SK-MEL-5 (cell line): Measurements from ENCODE around the gene NCOA7. TPM values are rescaled to one million over a fixed set of nuclear protein-coding genes. Genes with fewer than 3 reads are reported as not detected.

Experiments used
- DNase-seq: peaks from one replicate; pipeline ENCODE4 v3.0.0-alpha.2; 2016; ENCODE audit warnings: low read depth, low spot score
- in situ Hi-C: cut with HindIII; loops from 2 replicates; pipeline ENCODE4 v1.10.0; 2016; ENCODE audit warnings: low sequenced_read_pairs, high pct_unique_total_duplicates, low pct_unique_long_range_greater_than_20kb
- total RNA-seq: library from RNA; depleted of rRNA; stranded (reverse); fragments of >200 nt; shearing (Covaris generic); gene quantifications from 2 replicates; pipeline ENCODE4 v1.2.3, GENCODE V29; 2014

Gene NCOA7
- total RNA-seq, 1 experiment from 2014 or later = 23.7 TPM

DNA sequence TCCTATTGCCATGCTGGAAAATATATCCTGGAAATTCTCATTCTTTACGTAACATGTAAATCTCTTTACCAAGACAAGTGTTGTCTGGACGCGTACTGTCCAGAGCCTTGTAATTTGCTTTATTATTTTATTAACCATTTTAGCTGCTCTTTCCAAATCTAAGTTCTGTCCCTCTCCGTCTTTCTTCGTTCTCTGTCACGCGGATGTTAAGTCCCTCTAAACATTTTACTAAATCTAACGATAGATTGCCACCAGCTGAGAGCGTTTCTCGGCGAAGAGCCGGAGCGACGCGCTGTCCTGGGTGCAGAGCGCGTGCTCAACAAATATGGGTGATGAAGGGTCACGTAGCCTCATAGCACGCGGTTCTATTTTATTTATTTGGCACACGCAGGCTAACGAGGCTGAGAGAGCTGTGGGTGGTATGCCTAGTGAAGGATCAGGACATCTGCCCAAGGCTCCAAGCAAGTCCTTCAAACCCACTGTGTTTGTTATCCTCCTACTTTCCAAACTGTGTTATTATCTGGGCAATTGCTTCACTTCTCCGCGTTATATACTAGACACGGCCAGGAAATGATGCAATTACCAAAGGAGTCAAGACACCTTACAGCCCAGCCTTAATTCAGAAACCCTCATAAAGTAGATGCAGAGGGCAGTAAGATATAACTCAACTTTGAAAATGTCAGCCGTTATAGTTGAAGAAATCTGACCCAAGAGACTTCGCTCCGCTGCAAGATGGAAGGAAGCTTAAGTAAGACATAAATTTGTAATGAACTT lies 10.0 kb upstream of the NCOA7 start:
- in situ Hi-C loops = no loop called here
- DNase-seq = peak; percentile 79

DNA sequence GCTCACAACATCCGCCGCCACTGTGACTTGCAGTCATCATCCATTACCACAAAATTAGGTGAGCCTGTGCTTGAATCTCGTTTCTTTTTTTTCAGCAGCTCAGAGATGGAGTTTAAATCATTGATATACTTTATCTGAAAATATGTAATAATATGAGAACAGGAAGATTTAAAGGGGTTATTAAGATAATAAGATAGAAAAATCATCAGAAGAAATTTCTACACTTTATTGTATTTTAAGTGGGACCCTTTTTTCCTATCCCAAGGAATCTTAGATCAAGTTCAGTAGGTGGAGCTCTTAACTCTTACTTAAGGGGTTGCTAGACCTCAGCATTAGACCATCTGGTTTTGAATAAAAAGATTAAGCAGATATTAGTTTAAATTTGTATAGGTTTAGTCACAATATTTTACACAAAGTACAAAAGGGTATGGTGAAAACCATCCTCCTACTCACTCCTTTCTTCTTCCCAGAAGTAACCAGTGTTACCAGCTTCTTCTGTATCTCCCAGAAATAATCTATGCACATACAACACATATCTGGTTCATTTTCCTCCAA lies 9.4 kb upstream of the NCOA7 start:
- in situ Hi-C loops = no loop called here
- DNase-seq = peak; percentile 40

- in situ Hi-C loops = no loop called here
- no peak for DNase-seq
Measured at GRCh38 chr6:125784365-125784764, 6.4 kb upstream of the NCOA7 start.

DNA sequence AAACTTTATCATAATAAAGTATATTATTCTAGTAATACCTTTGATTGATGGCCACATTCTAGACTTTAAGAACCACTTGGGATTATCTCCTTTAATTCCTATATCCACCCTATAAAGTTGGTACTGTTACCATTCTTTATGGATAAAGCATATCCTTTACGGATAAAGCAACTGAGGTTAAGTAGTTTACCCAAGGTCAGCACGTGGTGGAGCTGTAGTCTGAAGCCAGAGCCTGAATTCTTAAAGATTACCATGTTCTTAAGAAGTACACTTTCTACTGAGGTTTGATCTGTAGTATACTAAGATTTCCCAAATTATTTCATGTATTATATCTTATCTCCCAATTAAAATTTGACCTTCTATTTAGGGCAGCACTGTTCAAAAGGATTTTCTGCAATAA lies 3.0 kb upstream of the NCOA7 start:
- in situ Hi-C loops = no loop called here
- DNase-seq = peak; percentile 39

DNA sequence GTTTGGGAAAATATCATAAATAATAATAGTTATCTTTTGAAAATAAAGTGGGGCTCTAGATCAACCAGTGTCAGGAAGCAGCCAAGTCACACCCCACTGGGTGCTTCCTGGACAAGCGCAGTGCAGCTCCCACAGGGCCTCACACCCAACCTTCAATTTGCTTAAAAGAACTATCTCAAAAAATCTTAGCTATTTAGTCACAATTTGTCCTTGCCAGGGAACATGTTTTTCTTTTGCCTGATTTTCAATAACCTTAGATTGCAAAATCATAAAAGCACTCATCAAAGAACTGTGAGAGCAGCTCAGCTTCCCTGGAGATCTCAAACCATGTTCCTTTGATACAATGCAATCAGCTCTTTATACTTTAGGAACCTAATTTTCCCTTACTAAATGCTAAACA lies 1.6 kb upstream of the NCOA7 start:
- in situ Hi-C loops = no loop called here
- DNase-seq = no peak

DNA sequence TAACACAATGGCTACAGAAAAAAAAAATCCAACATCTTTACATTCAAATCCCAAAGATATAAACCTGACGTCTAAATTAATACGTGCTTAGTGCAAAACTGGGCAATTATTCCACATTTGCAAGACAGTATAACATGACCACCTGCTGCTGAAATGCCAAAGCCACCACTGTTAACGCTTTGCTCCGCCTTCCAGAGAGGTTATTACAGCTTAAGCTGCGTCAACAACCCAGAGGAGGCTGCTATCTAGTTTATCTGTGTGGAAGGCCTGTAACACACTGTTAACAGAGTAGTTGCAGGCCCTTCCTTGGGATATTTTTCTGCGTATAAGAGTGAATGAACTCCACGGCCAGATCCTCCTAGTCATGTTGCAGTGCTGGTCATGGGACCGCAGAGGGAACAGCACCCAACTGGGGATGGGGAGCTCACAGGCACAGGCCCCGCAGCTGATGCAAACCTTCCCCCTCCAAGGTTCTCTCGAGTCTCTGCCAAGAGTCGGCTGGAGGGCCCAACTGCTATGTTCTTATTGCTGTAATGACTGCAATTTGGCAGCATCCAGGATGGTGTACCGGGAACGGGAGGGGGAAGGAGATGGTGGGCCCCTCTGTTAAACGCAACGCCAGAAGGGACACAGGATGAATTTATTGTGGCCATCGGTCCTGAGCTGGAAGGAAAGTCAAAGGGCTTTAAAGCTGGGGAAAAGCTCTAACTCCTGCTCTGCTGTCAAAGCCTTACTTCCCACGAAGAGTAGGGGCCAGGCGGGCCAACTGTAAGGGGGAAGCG lies 993 bp upstream of the NCOA7 start:
- DNase-seq = peak; percentile 62
- in situ Hi-C loops = no loop called here

DNA sequence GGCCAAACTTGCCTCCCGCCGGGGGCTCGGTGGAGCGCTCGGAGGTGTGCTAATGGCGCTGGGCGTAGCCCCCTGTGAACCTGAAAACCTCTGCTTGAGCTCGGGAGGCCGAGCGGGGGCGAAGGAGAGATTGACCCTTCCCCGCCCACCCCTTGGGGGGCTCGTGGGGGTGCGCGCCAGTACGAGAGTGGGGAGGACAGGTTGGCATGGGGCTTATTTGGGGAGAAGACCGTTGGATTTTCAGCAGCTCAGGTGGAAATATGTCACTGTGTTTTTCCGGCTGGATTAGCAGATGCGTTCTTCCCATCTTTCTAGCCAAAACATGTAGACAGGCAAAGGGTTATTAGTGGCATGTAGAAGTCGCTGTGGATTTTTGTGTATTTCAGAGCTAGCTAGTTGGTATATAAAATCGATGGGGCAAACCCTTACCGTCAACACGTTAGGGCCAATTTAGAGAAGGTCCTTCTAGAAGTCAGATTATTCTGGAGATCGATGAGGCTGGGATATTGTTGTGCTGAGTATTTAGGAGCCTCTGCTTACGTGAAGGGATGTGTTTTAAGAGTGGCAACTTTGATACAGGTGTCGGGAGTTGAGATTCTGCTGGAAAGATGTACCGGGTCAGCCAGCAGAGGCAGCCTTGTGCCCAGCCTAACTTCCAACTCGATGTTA lies 525 bp downstream of the NCOA7 start:
- in situ Hi-C loops = no loop called here
- DNase-seq = peak; percentile 57

DNA sequence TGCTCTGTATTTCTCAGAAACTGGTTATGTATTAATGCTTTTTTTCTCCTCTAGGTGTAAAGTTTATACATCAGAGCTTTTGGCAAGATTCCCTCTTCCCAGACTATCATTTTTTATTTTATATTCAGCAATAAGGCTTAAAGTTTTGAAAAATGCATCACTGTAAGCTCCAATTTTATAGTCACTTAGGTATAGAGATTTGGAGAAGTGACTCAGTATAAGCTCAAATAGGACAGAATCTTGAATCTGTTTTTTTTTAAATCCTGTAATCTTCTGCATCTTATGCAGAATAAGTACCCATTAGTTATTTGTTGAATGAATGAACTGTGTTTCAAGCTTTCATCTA lies 1.0 kb downstream of the NCOA7 start:
- no peak for DNase-seq
- in situ Hi-C loops = no loop called here

GRCh38 chr6:125792172-125792571 lies 1.4 kb downstream of the NCOA7 start:
- no peak for DNase-seq
- in situ Hi-C loops = no loop called here

DNA sequence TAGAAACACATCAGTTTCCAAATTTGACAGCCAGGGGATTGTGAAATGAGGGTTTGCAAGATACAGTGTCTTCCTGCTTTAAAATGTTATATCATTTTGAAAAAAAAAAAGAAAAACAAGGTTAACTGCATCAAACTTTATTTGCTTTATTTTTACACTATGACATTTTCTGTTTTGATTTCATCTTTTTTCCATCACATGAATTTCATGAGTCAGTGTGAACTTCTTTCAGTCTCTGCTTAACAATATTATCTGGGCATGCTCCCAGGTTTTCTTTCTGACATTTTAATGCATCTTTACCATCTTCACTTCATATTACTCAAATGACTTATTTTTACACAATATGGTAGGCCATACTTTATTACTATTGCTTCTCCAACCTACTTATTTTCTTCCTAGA lies 1.9 kb downstream of the NCOA7 start:
- no peak for DNase-seq
- in situ Hi-C loops = no loop called here

DNA sequence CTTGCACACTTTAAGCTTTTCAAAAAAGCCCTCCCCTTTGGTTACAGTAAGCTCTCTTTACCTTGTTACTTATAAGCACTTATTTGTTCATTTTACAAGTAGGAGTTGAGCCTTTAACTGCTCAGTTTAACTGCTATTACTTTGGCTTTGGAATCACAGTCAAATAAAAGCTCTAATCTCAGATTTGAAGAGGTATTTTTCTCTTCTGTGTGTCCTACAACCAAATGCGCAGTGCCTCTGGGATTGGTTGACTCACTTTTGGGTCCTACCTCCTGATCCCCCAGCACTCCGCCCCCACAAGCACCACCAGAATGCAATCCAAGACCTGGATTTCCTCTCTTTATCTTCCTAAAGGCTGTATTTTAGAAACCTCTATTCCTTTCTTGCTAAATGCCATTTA lies 2.5 kb downstream of the NCOA7 start:
- in situ Hi-C loops = no loop called here
- DNase-seq = no peak

DNA sequence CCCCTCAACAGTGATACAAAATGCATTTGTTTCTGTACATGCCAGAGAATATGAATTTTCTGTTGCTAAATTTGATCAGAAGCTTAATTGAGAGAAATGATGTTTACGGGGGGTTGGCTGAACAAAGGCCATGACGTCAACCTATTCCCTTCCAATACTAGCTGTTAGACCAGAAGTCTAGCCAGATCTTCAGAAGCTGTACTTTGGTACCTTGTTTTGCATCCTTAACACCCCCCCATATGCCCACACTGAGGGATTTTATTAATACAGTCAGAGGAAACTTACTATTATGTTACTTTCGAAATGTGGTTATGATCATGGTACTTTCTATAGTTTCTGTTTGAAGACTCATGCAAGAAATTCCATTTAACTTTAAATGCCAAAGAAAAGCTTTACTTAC lies 3.1 kb downstream of the NCOA7 start:
- in situ Hi-C loops = no loop called here

GRCh38 chr6:125794342-125795137 lies 3.8 kb downstream of the NCOA7 start:
- in situ Hi-C loops = no loop called here
- DNase-seq = no peak

More for the DNA sequence above, 3.1 kb downstream of the NCOA7 start:
- no peak for DNase-seq

DNA sequence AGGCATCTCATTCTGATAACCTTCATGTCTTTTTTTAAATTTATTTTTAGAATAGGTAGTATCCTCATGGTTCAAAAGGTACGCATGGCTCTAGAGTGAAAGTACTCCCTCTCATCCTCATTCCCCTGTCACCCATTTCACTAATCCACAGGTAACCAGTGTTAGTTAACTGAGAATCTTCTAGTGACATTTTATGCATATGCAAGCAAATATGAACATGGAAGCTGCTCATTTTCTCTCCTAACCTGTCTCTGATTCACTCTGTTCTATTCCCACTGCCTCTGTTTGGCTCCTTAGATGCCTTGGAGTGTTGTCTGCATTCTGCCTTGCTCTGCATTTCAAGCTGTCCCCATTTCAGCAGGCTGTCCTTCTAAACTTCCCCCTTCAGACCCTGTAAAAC lies 4.5 kb downstream of the NCOA7 start:
- DNase-seq = no peak
- in situ Hi-C loops = no loop called here

GRCh38 chr6:125797120-125797885 lies 6.5 kb downstream of the NCOA7 start:
- in situ Hi-C loops = no loop called here

GRCh38 chr6:125797886-125798444 lies 7.2 kb downstream of the NCOA7 start:
- in situ Hi-C loops = no loop called here
- no peak for DNase-seq

More at GRCh38 chr6:125797120-125797885, 6.5 kb downstream of the NCOA7 start:
- no peak for DNase-seq
